Measurements from ENCODE around the gene IQSEC3. TPM values are rescaled to one million over a fixed set of nuclear protein-coding genes. Genes with fewer than 3 reads are reported as not detected.

IQSEC3 gene
- total RNA-seq, 1 experiment from 2014 or later: 1.7 TPM

DNA sequence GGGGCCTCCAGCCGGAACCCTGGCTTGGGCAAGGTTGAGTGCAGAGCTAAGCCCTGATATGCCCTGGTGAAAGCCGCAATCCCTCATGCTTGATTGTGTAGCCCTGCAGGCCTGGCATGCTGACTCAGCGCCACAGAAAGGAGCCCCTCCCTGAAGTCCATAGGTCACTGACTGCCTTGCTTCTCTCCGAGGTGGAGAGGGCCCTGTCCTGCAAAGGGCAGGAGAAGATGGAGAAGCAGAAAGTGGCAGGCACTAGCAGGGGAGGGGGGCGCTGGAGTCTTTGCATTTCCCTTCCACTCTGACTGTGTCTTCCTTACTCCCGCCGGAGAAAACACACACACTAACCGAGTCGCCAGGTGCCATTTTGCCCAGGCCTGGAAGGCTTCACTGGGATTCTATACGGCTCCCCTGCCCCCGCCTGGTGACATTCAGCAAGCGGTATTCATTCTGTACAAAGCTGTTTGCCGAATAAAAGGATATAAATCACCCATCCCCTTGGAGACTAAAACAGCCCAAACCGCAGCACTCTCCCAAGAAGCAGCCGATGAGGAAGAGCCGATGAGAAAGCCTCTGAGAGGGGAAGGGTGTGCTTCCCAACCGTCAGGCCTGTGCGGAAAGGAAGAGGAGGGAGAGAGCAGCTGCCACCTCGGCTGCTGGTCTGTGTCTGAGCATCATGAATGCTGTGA, 77.5 kb downstream of the IQSEC3 start:
- ChIA-PET CTCF (interaction anchor here (0.9 to 8.1 kb wide), 6 partner anchors 8 to 76 kb away, joined by 3 to 44 read pairs (median 5); no protein-coding TSS in a partner anchor), POLR2A (no interaction called here)
- H3K36me3 Mint-ChIP-seq: no peaks in the 10 kb centered on the region
- H3K4me1 Mint-ChIP-seq: peaks cover 69% of the 10 kb centered on the region
- no peak for TF ChIP-seq NFYB (CRISPR knock-in tag; conservative IDR thresholded peaks at IDR 0.05; ENCODE audit: low read depth)
- no peak for TF ChIP-seq ATF3 (CRISPR knock-in tag; conservative IDR thresholded peaks at IDR 0.05)
- no peak for TF ChIP-seq NR2C2 (CRISPR knock-in tag; IDR thresholded peaks at IDR 0.05)
- no peak for TF ChIP-seq ZNF416 (CRISPR knock-in tag; IDR thresholded peaks at IDR 0.05)
- TF ChIP-seq E2F4 (CRISPR knock-in tag; IDR thresholded peaks at IDR 0.05; ENCODE audit: borderline replicate concordance, low read depth): no peak
- TF ChIP-seq ZNF263 (CRISPR knock-in tag; IDR thresholded peaks at IDR 0.05; ENCODE audit: low read depth): no peak
- TF ChIP-seq, protein P1, sequence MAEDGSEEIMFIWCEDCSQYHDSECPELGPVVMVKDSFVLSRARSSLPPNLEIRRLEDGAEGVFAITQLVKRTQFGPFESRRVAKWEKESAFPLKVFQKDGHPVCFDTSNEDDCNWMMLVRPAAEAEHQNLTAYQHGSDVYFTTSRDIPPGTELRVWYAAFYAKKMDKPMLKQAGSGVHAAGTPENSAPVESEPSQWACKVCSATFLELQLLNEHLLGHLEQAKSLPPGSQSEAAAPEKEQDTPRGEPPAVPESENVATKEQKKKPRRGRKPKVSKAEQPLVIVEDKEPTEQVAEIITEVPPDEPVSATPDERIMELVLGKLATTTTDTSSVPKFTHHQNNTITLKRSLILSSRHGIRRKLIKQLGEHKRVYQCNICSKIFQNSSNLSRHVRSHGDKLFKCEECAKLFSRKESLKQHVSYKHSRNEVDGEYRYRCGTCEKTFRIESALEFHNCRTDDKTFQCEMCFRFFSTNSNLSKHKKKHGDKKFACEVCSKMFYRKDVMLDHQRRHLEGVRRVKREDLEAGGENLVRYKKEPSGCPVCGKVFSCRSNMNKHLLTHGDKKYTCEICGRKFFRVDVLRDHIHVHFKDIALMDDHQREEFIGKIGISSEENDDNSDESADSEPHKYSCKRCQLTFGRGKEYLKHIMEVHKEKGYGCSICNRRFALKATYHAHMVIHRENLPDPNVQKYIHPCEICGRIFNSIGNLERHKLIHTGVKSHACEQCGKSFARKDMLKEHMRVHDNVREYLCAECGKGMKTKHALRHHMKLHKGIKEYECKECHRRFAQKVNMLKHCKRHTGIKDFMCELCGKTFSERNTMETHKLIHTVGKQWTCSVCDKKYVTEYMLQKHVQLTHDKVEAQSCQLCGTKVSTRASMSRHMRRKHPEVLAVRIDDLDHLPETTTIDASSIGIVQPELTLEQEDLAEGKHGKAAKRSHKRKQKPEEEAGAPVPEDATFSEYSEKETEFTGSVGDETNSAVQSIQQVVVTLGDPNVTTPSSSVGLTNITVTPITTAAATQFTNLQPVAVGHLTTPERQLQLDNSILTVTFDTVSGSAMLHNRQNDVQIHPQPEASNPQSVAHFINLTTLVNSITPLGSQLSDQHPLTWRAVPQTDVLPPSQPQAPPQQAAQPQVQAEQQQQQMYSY (CRISPR knock-in tag; IDR thresholded peaks at IDR 0.05): no peak
- TF ChIP-seq MYBL2 (CRISPR knock-in tag; IDR thresholded peaks at IDR 0.05): no peak
- TF ChIP-seq, protein P2, sequence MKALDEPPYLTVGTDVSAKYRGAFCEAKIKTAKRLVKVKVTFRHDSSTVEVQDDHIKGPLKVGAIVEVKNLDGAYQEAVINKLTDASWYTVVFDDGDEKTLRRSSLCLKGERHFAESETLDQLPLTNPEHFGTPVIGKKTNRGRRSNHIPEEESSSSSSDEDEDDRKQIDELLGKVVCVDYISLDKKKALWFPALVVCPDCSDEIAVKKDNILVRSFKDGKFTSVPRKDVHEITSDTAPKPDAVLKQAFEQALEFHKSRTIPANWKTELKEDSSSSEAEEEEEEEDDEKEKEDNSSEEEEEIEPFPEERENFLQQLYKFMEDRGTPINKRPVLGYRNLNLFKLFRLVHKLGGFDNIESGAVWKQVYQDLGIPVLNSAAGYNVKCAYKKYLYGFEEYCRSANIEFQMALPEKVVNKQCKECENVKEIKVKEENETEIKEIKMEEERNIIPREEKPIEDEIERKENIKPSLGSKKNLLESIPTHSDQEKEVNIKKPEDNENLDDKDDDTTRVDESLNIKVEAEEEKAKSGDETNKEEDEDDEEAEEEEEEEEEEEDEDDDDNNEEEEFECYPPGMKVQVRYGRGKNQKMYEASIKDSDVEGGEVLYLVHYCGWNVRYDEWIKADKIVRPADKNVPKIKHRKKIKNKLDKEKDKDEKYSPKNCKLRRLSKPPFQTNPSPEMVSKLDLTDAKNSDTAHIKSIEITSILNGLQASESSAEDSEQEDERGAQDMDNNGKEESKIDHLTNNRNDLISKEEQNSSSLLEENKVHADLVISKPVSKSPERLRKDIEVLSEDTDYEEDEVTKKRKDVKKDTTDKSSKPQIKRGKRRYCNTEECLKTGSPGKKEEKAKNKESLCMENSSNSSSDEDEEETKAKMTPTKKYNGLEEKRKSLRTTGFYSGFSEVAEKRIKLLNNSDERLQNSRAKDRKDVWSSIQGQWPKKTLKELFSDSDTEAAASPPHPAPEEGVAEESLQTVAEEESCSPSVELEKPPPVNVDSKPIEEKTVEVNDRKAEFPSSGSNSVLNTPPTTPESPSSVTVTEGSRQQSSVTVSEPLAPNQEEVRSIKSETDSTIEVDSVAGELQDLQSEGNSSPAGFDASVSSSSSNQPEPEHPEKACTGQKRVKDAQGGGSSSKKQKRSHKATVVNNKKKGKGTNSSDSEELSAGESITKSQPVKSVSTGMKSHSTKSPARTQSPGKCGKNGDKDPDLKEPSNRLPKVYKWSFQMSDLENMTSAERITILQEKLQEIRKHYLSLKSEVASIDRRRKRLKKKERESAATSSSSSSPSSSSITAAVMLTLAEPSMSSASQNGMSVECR (CRISPR knock-in tag; IDR thresholded peaks at IDR 0.05; ENCODE audit: borderline replicate concordance): no peak
- no peak for TF ChIP-seq ESRRA (CRISPR knock-in tag; IDR thresholded peaks at IDR 0.05; ENCODE audit: borderline replicate concordance)
- TF ChIP-seq RELA (CRISPR knock-in tag; IDR thresholded peaks at IDR 0.05; ENCODE audit: borderline replicate concordance): no peak
- TF ChIP-seq USF2 (CRISPR knock-in tag; IDR thresholded peaks at IDR 0.05): no peak
- no peak for TF ChIP-seq IRF2 (CRISPR knock-in tag; IDR thresholded peaks at IDR 0.05; ENCODE audit: borderline replicate concordance, low read depth)
- TF ChIP-seq CREB1 (CRISPR knock-in tag; IDR thresholded peaks at IDR 0.05): no peak
- DNase-seq (ENCODE audit: low spot score) (no peak), ATAC-seq (peak; percentile 17)
- H3K4me3 Mint-ChIP-seq: no peak overlapping the region
- H3K27me3 Mint-ChIP-seq (ENCODE audit: low read depth): peaks cover 31% of the 10 kb centered on the region
- H3K9me3 Mint-ChIP-seq: no peaks in the 10 kb centered on the region
- H3K27ac Mint-ChIP-seq: no peak overlapping the region
